ENCODE measurements around the gene CBLN3.

The CBLN3 gene

GRCh38 chr14:24438223-24439097 is 9.0 kb upstream of the CBLN3 start:
- DNase-seq = no peak

DNA sequence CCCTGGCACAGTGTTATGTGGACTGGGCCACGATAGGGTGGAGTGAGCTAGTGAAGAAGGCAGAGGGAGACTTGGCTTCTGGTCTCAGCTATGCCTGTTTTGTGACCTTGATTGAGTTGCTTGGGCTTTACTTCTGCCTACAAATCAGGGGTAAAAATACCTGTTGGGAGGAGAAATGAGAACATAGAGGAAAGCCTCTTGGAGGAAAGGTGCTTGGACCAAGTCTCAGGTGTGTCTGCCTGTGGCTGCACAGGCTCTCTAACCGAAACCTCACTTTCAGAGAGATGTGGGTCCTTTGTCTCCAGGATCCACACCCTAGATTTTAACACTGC is 8.2 kb upstream of the CBLN3 start:
- no peak for DNase-seq

- no peak for DNase-seq
Measured at GRCh38 chr14:24437020-24437735, 7.7 kb upstream of the CBLN3 start.

- no peak for DNase-seq
Measured at GRCh38 chr14:24436355-24437019, 7.0 kb upstream of the CBLN3 start.

DNA sequence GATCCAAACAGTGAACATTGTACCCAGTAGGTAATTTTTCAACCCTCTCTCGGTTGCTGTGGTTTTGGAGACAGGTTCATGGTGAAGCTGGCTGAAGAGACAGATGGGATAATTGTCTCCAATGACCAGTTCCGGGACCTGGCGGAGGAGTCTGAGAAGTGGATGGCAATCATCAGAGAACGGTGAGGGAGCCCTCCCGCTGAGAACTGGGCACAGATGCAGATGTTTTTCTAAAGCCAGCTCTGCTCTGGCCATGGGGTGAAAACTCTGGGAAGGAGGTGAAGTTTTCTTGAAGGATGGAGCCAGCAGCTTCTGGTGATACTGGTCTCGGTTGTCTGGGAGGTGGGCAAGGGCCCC is 6.5 kb upstream of the CBLN3 start:
- no peak for DNase-seq

GRCh38 chr14:24435192-24435810 is 5.8 kb upstream of the CBLN3 start:
- DNase-seq = no peak

GRCh38 chr14:24434676-24435075 is 5.2 kb upstream of the CBLN3 start:
- no peak for DNase-seq

DNA sequence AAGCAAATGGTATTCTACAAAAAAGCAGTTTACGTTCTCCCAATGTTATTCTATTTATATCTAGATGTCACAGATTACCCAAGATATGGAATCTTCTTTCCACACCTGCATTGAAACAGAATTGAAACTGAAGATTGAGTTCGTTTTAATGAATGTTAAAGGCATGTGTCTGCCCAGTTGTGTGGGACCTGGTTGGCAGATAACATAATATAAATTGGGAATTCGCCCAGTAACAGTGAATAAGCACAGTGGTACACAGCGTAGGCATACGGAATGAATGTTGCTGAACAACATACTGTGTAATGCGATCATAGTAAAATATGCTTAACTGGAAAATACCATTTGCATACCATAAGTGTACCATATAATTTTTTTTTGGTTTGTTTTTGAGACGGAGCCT is 4.6 kb upstream of the CBLN3 start:
- no peak for DNase-seq

- no peak for DNase-seq
Measured at GRCh38 chr14:24432259-24433131, 3.0 kb upstream of the CBLN3 start.

DNA sequence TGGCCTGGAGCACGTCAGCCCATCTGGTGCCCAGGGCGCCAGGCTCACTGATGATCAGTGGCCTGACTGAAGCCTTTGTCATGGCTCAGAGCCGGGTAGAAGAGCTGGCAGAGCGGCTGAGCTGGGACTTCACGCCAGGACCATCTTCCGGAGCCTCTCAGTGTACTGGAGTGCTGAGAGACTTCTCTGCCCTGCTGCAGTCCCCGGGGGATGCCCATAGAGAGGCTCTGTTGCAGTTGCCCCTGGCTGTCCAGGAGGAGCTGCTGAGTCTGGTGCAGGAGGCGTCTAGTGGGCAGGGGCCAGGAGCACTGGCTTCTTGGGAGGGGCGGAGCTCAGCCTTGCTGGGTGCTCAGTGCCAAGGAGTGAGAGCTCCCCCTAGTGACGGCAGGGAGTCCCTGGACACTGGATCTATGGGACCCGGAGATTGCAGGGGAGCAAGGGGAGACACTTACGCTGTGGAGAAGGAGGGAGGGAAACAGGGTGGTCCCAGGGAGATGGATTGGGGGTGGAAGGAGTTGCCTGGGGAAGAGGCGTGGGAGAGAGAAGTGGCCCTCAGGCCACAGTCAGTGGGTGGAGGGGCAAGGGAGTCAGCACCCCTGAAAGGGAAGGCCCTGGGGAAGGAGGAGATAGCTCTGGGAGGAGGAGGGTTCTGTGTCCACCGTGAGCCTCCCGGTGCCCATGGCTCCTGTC is 2.2 kb upstream of the CBLN3 start:
- peak; percentile 86 for DNase-seq

DNA sequence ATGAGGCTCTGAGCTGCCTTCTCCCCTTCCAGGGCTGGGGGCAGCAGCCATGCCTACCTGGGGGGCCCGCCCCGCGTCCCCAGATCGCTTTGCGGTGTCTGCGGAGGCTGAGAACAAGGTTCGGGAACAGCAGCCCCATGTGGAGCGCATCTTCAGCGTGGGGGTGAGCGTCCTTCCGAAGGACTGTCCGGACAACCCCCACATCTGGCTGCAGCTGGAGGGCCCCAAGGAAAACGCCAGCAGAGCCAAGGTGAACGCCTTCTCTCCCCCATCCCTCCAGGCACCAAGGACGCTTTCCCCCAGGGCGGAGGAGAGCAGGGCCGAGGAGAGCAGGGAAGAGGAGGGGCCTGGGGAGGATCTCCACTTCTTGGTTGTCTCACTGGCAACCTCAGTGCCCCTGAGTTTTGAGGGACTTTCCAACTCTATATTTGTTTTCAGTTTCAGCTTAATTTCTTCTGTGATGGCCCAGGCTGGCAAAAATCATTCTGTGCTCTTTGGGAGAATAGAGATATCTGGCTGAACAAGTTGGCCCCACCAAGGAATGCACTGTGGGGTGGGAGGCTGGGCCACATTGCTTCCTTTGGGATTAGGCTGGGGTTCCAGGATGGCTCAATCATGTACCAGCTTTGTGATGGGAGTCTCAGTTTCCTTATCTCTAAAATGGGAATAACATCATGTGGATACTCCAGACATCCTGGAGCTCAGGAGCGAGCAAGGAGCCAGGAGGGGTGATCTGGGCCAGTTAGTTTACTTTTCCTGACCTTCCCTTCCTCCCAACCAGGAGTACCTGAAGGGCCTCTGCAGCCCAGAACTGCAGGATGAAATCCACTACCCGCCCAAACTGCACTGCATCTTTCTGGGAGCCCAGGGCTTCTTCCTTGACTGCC is 1.5 kb upstream of the CBLN3 start:
- DNase-seq = peak; percentile 74

DNA sequence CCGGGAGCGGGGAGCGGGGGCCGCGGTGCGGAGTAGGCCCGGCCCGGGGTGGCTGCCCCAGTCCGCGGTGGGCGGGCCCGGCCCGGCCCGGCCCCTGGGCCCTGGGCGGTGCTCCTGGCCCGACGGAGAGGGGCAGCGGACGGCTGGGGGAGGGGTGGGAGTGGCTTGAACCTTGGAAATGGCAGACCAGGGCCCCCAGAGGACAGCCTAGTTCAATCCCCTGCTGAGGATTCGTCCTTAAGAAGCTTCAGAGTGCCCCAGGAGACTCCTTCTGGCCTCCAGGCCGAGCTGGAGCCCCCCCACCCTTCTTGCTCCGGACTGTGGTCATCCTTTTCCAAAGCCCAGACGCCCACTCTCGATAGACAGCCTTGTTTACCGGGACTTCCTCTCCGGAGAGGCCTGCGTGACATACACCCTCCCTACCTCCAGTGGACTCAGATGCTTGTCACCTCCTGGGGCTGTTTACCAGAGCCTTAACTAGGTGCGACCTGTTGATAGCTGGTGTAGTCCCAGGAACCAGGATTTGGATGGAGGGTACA is 744 bp upstream of the CBLN3 start:
- peak; percentile 62 for DNase-seq

GRCh38 chr14:24428628-24429394 is 657 bp downstream of the CBLN3 start:
- DNase-seq = no peak

DNA sequence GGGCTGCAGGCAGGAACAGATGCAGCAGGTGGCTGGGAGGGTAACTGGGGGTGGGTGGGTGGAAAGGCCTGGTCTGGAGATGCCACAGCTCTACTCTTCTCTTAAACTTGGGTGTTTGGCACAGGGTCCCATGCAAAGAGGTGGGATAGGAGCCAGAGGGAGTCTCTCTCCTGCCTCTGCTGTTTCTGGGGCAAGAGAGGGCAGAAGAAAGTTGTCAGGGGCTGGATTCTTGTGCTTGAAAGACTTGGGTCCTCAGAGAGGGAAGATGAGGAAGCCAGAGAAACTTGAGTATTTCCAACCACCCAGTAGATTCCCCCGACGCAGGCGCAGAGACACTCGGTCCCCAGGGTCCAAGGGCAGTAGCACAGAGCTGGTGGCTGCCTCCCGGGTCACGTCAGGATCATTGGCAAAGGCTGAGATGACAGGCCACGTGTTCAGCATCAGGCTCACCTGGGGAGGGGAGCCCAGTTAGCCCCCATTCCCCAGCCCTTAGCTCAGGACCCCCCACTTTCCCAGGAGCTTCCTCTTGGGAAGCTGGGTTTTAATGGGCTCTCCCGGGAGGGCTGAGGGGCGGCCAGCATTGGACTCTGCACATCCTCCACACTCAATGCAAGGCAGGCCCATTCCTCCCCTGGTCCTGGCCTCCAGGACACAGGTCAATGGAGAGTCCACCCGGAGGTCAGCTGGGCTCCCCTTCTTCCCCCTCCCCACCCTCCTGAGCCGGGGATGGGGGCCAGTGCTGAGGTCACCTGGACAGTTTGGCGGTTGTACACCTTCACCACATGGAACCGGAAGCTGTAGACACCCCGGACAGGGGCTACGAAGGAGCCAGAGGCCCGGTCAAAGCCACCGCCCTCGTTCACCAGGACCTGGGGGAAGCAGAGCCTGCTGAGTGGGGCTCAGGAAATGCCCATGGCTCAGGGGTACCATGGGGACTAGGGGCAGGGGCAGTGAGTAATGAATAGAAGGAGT is 1.6 kb downstream of the CBLN3 start:
- DNase-seq = no peak

GRCh38 chr14:24426912-24427536 is 2.4 kb downstream of the CBLN3 start:
- DNase-seq = no peak

DNA sequence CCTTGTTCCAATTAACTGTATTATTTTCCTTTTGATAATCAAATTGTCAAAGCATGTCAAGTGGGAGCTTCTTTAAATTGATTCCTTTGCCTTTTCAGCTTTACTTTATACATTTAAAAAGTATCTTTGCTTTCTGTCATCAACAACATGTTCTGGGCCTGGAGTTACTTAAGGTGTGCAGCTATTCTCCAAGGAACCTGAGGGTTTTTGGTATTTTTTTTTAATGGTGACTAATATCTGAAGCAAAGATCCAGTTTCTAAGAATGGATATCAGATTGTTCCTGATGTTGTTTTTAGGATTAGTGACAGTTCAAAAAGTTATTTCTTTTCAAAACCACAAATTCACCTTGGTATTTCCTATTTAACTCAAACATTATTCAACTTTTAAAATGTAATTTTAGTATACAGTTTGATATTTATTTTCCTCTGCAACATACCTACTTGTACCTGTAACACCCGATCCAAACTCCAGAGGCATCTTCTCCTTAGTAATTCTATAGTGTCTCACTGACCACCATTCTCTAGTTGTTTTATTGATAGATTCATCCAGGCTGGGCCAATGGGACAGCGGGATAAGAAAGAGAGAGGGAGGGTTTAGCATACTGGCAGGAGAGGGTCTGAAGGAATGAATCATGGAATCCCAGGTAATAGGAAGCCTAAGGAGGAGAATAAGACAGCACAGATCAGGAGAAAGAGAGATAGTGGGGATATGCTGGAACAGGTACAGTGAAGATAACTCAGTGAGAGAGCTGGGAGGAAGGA is 3.1 kb downstream of the CBLN3 start:
- no peak for DNase-seq

DNA sequence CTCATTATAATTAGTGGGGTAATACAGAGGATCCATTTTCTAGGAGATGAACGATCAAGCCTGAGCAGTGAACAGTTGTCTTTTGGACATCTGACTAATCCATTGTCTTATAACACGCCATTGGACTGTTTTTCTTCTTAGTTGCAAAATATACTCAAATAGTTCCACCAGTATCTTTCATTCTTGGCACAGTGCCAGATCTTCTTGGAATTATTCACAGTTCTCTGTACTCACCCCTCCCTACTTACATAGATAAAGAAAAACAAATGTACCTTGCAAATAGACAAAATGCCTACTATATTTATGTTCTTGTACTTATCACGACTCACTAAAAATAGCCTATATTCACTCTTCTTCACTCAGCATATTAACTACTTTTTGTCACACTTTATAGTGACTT is 3.8 kb downstream of the CBLN3 start:
- no peak for DNase-seq

Data from stimulated activated CD4-positive, alpha-beta T cell treated with anti-CD3 and anti-CD28 coated beads, Interleukin-4, amount 100 ng/mL, for 1 hour (primary cell).